SK-MEL-5 (cell line): ENCODE measurements around the gene PCBP3. TPM values are rescaled to one million over a fixed set of nuclear protein-coding genes. Genes with fewer than 3 reads are reported as not detected.
A peak's percentile ranks its signal among the peaks of the same experiment; 100 is the strongest.
"Not testable (repeated sequence)": the region's sequence is repeated elsewhere in the genome, so short reads cannot be mapped to it uniquely, and the experiment has no call there.

ENCODE experiments used
- DNase-seq: peaks from one replicate; pipeline ENCODE4 v3.0.0-alpha.2; 2016; ENCODE audit warnings: low read depth, low spot score
- in situ Hi-C: cut with HindIII; loops from 2 replicates; pipeline ENCODE4 v1.10.0; 2016; ENCODE audit warnings: low sequenced_read_pairs, high pct_unique_total_duplicates, low pct_unique_long_range_greater_than_20kb
- total RNA-seq: library from RNA; depleted of rRNA; stranded (reverse); fragments of >200 nt; shearing (Covaris generic); gene quantifications from 2 replicates; pipeline ENCODE4 v1.2.3, GENCODE V29; 2014

The PCBP3 gene
- total RNA-seq, 1 experiment from 2014 or later, result not detected

DNA sequence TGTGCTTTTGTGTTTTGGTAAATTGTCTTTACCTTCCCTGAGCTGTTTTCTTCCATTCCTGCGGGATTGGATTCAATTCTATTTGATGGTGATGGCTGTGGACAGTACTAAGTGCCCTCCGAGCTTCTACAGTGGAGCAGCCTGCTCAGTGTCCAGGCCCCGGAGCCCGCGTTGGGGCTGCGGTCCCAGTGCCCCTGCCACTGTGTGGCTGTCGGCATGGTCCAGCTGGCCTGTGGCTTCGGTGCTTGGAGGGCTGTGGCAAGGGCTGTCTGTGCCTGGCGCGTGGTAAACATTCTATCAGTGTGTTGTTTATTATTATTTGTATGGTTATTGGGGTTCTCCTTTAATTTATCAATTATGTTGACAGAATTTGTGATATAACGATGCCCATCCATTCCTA, 228.9 kb downstream of the PCBP3 start:
- in situ Hi-C loops, result no loop called here
- no peak for DNase-seq

DNA sequence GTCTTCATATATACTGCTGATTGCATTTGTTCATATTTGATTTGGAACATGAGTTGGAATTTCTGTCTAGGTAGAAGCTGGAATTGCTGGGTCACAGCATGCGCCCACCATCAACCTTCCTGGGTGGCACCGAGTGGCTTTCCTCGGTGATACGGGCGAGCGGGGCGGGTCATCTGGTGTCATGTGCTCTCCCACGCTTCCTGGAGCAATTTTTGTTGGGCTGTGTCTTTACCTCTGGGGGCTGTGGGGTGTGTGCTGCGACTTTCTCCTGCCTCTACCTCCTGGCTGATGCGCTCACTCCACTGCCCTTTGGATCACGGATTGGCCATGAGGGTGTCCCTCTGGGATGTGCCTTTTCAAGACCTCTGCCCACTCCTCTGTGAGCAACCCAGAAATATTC, 229.4 kb downstream of the PCBP3 start:
- in situ Hi-C loops, result no loop called here
- DNase-seq, result no peak

DNA sequence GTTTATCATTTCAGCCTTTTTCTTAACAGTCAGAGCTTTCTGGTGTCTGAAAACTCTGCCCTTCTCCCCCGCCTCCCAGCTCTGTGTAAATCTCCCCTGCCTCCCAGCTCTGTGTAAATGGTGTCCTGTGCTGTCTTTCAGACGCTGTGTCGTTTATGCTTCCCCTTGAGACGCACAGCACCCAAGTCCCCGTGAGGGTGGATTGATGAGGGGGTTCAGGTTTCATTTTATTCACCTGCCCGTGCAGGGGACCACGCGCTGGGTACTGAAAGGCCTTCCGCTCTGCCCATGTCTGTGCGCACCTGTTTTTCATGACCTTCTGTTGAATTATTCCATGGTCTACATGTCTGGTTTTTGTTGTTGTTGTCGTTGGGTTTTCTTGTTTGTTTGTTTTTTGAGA, 229.9 kb downstream of the PCBP3 start:
- in situ Hi-C loops, result no loop called here
- no peak for DNase-seq

- DNase-seq, result no peak
- in situ Hi-C loops, result no loop called here
Observed at GRCh38 chr21:45873866-45874265, 230.3 kb downstream of the PCBP3 start.

DNA sequence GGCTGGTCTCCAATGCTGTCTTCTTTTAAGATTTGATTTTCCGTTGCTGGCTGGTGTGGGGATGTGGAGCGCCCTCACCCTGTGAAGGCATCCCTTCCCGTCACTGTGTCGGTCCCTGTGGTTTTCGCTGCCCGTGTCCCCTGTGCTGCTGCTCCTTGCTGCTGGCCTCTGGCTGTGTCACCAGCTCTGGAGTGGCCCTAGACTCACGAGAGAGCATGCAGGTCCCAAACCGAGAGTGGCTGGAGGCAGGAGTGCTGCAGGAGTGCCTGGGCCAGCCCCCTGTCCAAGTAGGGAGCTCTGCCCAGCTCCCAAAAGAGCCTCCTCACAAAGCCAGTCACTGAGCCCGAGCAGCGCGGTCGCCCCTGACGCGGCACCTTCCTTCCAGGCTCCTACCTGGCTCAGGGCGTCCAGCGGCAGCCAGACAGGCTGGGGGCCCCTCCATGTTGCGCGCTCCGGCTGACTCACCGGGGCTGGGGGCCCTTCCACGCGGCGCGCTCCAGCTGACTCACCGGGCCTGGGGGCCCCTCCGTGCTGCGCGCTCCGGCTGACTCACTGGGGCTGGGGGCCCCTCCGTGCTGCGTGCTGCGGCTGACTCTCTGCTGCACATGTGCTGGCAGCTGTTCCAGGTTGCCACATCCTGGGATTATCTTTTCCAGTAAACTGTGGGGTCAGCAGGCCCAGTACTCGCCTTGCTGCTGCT, 231.3 kb downstream of the PCBP3 start:
- in situ Hi-C loops, result no loop called here
- DNase-seq, result no peak

- in situ Hi-C loops, result no loop called here
- DNase-seq, result no peak
Observed at GRCh38 chr21:45875416-45875760, 231.9 kb downstream of the PCBP3 start.

- in situ Hi-C loops, result no loop called here
- DNase-seq, result no peak
Observed at GRCh38 chr21:45875881-45876280, 232.4 kb downstream of the PCBP3 start.

DNA sequence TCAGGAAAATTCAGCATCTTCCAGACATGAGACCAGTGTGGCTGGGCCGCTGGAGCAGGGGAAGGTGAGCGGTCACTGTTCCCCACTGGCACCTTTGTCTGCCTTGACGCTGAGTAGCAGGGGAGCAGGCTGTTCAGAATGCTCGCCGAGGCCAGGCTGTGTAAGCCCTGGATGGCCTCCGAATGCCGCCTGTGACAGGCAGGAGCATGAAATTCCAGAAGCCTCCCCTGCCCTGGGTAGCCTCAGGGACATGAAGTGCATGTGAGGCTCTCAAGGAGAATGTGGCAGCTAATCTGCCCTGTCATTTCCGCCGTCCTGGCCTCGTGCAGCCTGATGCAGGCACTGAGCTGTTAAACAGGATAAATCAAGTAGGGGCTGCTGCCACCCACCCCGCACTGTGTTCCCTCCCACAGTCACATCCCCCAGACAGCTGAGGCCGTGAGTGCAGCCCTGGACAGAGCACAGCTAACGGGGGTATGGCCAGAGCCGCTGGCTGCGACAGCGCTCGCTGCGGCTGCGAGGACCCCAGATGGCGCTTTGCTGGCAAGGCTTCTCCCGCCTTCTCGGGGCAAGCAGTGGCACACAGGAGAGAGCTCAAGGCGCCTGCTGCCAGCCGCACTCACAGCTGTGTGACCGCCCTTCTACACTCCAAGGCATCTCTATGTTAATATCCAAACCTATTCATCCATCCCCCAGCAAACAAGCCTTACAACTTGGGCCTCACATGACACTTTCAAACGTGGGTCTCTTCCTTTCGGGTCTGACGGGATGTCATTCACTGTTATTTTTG, 233.1 kb downstream of the PCBP3 start:
- in situ Hi-C loops, result no loop called here
- DNase-seq, result no peak

DNA sequence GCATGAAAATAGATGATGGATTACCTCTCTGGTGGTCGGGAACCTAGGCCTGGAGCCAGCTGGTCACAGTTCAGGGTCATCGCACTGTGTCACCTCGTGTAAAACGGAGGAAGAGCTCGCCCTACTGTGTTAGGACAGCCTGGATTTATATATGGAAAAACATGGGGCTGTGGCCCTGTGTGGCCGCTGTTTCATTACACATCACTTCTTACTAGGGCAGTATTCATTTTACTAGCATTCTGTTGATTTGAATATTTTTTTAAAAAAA, 233.6 kb downstream of the PCBP3 start:
- no peak for DNase-seq
- in situ Hi-C loops, result no loop called here

DNA sequence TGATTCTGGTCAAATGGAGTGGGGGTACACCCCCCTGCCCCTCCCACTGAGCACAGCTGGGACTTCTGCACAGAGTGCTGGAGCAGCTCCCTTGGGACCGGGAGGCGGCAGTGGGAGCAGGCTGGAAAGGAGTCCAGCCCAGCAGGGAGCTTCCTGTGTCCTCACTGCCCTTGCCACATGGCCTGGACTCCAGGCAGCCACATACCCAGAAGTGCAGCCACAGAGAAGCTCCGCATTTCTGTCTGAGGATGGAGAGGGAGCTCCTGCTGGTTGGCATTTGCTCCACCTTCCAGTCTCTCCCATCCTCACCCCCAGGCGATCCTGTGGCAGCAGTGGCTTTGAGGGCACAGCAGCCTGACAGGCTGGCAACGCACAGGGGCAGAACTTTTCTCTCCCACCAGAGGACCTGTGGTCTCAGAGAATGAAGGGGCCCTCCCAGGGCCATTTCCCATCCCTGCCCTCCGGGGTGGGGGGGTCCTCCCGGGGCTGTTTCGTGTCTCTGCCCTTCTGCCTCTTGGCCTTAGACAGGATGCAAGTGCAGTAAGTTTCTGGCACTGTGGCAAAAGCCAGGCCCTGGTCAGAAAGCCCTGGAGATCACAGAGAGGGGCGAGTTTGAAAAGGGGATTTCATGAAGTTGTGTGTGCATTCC, 234.4 kb downstream of the PCBP3 start:
- in situ Hi-C loops, result no loop called here
- DNase-seq, result no peak

DNA sequence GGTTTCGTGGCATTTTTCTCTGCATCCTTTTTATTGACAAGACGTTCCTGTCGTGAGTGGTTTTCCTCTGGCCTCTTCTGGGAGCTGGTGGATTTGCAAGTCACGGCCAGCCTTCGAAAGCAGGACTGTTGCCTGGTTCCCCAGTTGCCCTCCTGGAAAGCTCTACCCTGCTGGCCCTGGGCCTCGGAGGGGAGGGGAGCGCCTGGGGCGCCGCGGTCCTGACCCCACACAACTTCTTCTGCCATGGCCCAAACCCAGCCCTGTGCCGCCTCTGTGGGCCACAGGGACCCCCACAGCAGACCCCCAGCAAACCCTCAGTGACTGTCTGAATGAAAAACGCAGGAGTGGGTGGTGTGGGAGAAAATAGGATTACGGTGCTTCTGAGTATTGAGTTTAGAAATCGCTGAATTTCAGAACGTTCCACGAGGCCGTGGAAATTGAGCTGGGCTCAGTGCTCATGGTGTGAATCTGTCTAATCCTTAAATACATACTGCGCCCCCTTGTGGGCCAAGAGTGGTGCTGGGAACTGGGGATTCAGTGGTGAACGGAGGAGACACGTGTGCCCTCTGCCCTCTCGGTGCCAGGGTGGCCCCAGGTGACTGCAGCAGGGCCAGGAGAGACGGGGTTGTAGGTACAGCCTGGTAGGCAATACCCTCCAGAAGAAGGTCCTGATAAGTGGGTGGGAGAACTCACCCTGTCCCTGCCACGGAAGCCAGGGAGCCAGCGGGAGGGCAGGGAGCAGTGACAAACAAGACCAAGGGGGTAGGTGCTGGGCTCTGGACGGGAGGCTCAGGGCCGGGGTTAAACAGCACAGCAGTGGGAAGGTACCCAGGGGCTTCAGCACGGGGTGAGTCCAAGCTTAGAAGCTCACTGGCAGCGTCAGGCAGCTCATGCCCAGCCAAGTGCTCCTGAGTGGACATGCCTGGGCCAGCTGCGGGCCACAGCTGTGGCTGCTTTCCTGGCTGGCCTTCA, 236.9 kb downstream of the PCBP3 start:
- peak; percentile 89 for DNase-seq
- in situ Hi-C loops, result no loop called here

DNA sequence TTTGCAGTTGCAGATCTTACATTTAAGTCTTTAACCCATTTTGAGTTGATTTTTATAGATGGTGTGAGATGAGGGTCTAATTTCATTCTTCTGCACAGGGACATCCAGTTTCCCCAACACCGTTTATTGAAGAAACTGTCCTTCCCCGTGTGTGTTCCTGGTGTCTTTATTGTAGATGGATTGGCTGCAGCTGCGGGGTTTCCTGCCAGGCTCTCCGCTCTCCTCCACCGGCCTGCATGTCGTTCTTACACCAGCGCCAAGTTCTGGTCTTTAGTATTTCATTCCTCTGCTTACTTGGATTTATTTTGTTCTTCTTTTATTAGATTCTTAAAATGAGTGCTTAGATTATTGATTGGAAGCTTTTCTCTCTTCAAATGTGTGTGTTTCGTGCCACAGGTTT, 239.1 kb downstream of the PCBP3 start:
- in situ Hi-C loops, result no loop called here

DNA sequence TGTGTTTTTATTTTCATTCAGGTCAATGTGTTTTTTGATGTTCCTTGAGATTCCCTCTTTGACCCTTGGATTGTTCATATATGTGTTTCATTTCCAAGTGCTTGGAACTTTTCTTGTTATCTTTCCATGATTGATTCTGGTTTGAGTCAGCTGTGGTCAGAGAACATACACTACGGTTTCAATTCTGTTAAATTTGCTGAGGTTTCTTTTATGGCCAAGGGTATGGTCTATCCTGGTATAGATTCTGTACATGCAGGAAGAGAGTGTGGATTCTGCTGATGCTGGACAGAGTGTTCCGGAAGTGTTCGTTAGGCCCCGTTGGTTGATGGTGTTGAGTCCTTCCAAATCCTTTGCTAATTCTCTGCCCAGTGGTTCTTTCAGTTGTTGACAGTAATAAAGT, 239.6 kb downstream of the PCBP3 start:
- in situ Hi-C loops, result no loop called here
- DNase-seq, result no peak

More for the DNA sequence above, 239.1 kb downstream of the PCBP3 start:
- DNase-seq, result no peak

GRCh38 chr21:45885597-45885929, 242.0 kb downstream of the PCBP3 start:
- in situ Hi-C loops, result no loop called here
- DNase-seq, result no peak

DNA sequence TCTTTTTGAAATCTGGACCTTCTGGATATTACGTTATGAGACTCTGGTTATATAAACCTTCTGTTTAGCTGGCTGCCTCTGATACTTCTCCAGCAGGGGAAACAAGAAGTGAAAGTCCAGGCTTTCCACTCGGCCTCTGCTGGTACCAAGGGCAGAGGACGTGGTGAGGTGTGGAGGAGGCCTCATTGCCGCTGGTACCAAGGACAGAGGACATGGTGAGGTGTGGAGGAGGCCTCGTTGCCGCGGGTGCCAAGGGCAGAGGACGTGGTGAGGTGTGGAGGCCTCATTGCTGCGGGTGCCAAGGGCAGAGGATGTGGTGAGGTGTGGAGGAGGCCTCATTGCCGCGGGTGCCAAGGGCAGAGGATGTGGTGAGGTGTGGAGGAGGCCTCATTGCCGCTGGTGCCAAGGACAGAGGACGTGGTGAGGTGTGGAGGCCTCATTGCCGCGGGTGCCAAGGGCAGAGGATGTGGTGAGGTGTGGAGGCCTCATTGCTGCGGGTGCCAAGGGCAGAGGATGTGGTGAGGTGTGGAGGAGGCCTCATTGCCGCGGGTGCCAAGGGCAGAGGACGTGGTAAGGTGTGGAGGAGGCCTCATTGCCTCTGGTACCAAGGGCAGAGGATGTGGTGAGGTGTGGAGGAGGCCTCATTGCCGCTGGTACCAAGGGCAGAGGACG, 242.5 kb downstream of the PCBP3 start:
- in situ Hi-C loops, DNase-seq: not testable (repeated sequence)

DNA sequence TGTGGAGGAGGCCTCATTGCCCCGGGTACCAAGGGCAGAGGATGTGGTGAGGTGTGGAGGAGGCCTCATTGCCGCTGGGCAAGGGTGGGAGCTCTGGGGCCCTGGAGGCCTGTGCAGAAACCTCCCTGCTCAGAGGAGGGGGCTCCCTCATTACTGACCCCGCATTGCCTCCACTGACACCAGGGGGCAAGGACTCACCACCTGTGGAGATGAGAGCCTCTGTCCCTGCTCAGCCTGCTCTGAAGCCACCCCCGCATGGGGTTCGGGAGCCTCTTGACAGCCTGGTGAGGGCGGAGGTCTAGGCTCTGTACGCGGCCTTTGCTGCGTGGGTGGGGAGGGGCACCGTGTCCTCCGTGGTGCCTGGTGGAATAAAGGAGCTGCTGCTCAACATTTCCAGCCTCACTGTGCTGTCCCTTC, 243.1 kb downstream of the PCBP3 start:
- DNase-seq, result no peak
- in situ Hi-C loops, result no loop called here

- in situ Hi-C loops, result no loop called here
- no peak for DNase-seq
Observed at GRCh38 chr21:45887120-45887611, 243.6 kb downstream of the PCBP3 start.
